GM21737 (cell line): Measurements from ENCODE around the gene SULT1B1.

Experiments
- ATAC-seq: cut with Tn5 transposase; IDR thresholded peaks from one replicate; pipeline ENCODE4 v1.9.1; 2021; ENCODE audit warnings: mild to moderate bottlenecking, moderate library complexity; ENCODE audit not compliant: unreplicated experiment

SULT1B1 gene

DNA sequence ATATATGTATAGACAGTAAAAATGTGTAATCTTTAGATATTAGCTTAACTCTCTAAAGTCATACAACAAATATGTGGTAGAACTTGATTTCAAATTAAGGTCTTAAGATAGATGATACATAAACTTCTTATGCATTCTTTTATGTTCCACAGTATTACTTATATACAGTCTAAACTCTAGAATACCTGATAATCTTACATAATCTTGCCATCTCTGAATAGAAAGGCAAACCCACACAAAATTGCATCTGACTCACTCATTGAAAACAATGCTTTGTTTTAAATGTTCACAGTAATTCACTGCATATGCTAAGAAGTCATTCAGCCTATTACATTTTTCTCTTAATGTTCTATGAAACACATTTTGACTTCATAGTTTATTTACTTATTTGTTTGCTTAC lies 10.1 kb downstream of the SULT1B1 start:
- no peak for ATAC-seq

- ATAC-seq, result no peak
These were observed 10.6 kb downstream of the SULT1B1 start for GRCh38 chr4:69749771-69750170.

- no peak for ATAC-seq
These were observed 12.2 kb downstream of the SULT1B1 start for GRCh38 chr4:69748173-69748572.

- ATAC-seq, result no peak
These were observed 16.3 kb downstream of the SULT1B1 start for GRCh38 chr4:69744157-69744478.

DNA sequence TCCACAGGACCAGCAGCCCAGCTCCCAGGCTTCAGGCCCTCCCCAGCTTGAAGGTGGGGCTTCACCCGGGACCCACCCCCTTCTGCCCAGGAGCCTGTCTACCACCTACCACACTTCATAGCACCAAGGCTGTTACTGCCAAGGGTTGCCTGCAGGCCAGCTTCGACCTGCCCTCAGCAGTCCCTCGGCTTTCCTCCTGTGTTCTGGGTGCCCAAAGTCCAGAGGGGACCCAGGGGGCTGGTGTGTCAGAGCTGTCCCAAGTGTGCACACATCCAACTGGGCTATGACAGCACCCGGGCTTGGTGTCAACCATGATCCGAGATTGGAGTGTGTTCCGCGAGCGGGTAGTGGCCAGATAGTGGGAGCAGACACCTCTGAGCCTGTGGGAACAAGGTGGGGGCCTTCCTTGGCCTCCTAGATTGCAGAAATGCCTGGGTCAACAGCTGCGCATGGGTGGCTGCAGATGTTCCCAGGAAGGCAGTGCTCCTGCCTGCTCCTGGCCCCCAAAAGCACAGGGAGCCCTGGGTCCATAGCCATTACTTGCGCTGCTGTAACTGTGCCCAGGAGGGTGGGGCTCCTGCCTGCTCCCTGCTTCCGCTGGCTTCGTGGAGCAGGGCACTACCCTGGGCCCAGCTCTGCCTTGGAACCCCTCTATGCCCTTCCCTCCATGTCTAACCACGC lies 16.8 kb downstream of the SULT1B1 start:
- no peak for ATAC-seq

- no peak for ATAC-seq
These were observed 17.8 kb downstream of the SULT1B1 start for GRCh38 chr4:69742596-69742995.

DNA sequence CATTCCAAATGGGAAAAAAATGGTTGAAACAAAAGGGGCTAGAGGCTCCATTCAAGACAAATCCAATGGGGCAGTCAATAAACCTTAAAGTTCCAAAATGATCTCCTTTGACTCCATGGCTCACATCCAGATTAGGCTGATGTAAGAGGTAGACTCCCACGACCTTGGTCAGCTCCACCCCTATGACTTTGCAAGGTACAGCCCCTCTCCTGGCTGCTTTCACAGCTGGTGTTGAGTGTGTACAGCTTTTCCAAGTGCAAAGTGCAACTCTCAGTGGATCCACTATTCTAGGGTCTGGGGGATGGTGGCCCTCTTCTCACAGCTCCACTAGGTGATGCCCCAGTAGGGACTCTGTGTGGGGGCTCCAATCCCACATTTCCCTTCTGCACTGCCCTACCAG lies 21.5 kb downstream of the SULT1B1 start:
- ATAC-seq, result no peak

DNA sequence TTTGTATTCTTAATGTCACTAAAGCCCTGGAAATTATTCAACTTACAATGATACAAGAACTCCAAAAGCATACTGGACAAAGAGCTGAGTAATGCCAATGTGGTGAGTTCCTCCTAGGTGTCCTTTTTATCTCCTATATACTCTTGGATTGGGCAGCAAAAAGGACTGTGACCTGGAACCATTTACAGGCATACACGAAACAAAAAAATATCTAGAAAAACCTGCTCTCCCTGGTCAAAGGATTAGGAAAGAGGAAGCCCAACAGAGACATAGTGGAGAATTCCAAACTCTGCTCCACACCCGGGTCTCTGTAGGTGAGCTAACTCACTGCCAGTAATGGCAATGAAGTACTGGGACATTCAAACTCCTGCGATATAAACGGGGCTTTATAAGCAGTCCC lies 25.3 kb downstream of the SULT1B1 start:
- no peak for ATAC-seq

DNA sequence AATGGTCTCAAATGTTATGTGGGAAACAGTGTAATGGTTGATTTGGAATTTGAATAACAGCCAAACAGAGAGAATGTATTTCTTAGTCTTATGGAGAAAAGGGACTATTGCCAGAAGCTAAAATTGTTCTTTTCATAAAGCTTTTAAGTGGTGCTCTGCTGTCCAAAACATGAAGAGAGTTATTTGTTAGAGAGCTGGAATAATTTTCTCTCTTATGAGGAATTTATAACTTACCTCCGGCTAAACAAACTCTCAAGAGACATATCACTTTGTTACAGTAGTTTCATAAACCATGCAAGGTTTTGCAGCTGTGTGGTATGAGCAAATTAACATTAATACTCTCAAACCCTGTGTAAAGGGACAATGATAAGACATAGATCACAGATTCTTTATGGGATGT lies 28.6 kb downstream of the SULT1B1 start:
- ATAC-seq, result no peak

GRCh38 chr4:69731241-69731640 lies 29.2 kb downstream of the SULT1B1 start:
- ATAC-seq, result no peak

DNA sequence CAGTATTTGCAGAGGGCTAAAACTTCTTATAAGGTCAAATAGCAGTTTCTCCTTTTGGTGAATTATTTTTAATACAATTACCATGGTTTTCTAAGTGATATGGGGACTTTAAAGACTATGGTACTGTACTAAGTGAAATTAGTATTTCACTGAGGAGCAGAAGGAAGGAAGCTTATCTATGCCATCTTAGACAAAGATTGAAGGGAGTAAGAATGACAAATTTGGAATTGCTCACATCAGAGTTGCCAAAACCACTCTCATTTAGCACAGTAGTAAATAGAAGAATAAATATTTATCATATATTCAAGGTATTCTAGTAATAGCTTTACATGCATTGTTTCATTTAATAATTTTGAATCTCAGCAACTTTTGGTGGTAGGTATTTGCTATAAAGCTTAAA lies 30.4 kb downstream of the SULT1B1 start:
- no peak for ATAC-seq

- ATAC-seq, result no peak
These were observed 32.5 kb downstream of the SULT1B1 start for GRCh38 chr4:69727926-69728325.

- no peak for ATAC-seq
These were observed 33.0 kb downstream of the SULT1B1 start for GRCh38 chr4:69727426-69727825.

DNA sequence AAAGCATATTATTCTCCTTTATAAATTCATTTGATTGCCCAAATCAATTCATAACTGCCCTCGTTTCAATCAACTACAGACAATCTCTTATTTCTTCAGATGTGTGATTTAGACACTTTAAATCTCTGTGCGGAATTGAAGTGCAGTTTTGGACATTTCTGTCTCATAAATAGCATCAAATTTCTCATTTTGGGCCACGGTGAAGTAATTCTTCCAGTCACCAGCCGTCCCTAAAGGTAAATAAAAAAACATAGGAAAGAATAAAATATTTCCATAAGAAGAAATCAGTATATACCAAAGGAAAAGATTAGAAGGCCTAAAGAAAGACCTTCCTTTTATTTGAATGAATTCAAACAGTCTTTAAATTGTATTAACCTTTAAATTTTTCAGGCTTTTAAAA lies 33.4 kb downstream of the SULT1B1 start:
- ATAC-seq, result no peak

GRCh38 chr4:69718396-69719271 lies 41.8 kb downstream of the SULT1B1 start:
- ATAC-seq, result no peak

GRCh38 chr4:69717778-69718177 lies 42.6 kb downstream of the SULT1B1 start:
- no peak for ATAC-seq

DNA sequence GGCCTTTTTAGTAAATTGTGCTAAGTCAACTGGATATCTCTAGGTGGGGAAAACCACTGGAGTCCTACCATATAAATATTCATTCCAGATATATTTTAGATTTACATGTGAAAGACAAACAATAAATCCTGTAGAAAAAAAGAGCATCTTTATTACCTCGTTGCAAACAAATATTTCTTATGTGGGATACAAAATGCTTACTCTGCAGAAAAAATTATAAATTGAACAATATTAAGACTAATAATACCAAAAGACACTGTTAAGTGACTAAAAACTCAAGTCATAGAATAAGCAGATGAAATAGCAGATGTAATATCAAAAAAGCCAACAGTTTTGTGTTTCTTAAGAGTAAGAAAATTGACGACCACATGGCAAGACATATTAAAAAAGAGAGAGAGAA lies 43.8 kb downstream of the SULT1B1 start:
- no peak for ATAC-seq

DNA sequence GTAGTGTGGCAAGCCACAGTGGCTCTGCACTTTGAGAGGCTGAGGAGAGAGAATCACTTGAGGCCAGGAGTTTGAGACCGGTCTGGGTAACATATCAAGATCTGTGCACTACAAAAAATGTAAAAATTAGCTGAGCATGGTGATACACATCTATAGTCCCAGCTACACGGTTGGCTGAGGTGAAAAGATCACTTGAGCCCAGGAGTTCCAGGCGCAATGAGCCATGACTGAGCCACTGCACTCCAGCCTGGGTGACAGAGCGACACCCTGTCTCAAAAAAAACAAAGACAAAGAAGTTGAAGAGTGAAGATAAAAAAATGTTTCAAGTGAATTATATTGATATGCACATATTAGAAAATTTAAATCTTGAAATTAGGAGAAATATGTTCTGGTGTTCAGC lies 46.3 kb downstream of the SULT1B1 start:
- ATAC-seq, result no peak

DNA sequence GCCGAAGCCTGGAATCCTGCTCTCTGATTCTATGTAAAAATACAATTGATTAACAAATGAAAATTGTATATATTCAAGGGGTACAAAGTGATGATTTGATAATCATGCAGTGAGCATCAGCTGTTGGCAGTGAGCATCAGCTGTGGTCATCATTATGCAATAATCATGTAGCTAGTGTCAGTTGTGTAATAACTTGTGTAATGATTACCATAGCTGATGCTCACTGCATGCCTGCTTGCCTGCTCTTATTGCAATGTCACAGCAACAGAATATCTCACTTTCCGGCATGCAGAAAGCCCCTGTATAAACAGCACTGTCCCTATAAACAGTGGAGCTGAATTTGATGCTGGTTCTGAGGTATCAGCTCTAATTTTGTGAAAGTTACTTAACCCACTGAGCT lies 46.8 kb downstream of the SULT1B1 start:
- no peak for ATAC-seq

DNA sequence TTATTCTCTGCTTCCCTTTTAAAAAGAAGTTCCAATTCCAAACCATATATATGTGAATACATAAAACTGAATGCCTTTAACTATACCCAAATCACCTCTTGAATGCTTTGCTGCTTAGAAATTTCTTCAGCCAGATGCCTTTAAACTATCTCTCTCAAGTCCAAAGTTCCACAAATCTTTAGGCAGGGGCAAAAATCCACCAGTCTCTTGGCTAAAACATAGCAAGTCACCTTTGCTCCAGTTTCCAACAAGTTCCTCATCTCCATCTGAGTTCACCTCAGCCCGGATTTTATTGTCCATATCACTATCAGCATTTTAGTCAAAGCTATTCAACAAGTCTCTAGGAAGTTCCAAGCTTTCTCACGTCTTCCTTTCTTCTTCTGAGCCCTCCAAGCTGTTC lies 49.8 kb downstream of the SULT1B1 start:
- ATAC-seq, result no peak

DNA sequence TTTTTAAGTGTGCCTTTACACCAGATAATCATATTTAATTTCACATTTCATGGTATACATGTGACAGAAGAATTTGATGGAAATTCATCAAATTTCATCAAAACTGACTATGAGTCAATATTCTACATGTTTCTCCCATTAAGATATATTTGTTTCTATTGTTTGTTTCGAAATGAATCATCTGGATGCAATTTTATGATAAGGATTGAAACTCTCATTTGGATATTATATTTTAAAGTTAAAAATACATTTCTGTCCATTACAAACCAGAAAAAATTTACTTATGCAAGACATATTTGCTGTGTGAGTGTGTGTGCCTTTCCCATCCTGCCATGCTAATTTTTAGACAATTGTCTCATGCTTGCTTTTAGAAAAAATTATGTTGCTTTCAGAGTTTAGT lies 52.2 kb downstream of the SULT1B1 start:
- no peak for ATAC-seq

- no peak for ATAC-seq
These were observed 52.6 kb downstream of the SULT1B1 start for GRCh38 chr4:69707807-69708206.

DNA sequence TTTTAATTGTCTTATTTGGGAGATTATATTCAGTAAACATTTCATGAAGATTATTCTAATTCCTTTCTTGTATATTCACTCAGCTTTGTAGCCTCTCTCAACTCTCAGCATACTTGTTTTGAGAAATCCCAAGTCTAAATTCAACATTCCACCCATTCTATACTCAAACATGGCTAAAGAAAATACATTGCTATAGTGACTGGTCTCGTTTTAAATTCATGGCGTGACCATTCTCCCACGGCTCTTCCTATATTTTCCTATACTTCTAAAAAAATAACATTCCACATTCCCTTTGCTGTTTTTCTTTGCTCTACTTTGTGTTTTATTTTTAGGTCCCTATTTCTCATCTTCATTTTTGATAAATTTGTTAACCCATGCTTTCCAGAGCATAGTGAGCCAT lies 58.2 kb downstream of the SULT1B1 start:
- ATAC-seq, result no peak
